ENCODE data around the gene ACAA1.
"Not testable (repeated sequence)": the region's sequence is repeated elsewhere in the genome, so short reads cannot be mapped to it uniquely, and the experiment has no call there.

The ACAA1 gene

GRCh38 chr3:38136777-38137614 lies at the start of gene ACAA1:
ACAA1 (minus strand) TSS chr3:38137127; CDS start chr3:38137035, 92 bp downstream.
- DNase-seq, result peak; percentile 95

- DNase-seq, result no peak
These were observed 40.3 kb upstream of the ACAA1 start for GRCh38 chr3:38177181-38177580.

GRCh38 chr3:38173834-38174418 lies 37.0 kb upstream of the ACAA1 start:
- DNase-seq, result no peak

- DNase-seq, result no peak
These were observed 34.7 kb upstream of the ACAA1 start for GRCh38 chr3:38171622-38172021.

- no peak for DNase-seq
These were observed 33.8 kb upstream of the ACAA1 start for GRCh38 chr3:38170722-38171121.

GRCh38 chr3:38169027-38169317 lies 32.0 kb upstream of the ACAA1 start:
- DNase-seq, result no peak

- no peak for DNase-seq
These were observed 31.5 kb upstream of the ACAA1 start for GRCh38 chr3:38168151-38169026.

GRCh38 chr3:38167591-38167990 lies 30.7 kb upstream of the ACAA1 start:
- no peak for DNase-seq

GRCh38 chr3:38165722-38166387 lies 28.9 kb upstream of the ACAA1 start:
- DNase-seq, result no peak

GRCh38 chr3:38164952-38165721 lies 28.2 kb upstream of the ACAA1 start, which contains the start of gene OXSR1:
OXSR1 (plus strand) TSS chr3:38165537; CDS start chr3:38165877, 340 bp downstream.
- DNase-seq, result peak; percentile 99

GRCh38 chr3:38164643-38164951 lies 27.7 kb upstream of the ACAA1 start:
- DNase-seq, result no peak

- DNase-seq, result no peak
These were observed 27.1 kb upstream of the ACAA1 start for GRCh38 chr3:38163841-38164642.

- no peak for DNase-seq
These were observed 26.4 kb upstream of the ACAA1 start for GRCh38 chr3:38163117-38163840.

- not testable (repeated sequence) for DNase-seq
These were observed 23.8 kb upstream of the ACAA1 start for GRCh38 chr3:38160704-38161103.

GRCh38 chr3:38158472-38158871 lies 21.5 kb upstream of the ACAA1 start:
- DNase-seq, result no peak

GRCh38 chr3:38157595-38157994 lies 20.7 kb upstream of the ACAA1 start:
- DNase-seq, result no peak

- DNase-seq, result no peak
These were observed 20.2 kb upstream of the ACAA1 start for GRCh38 chr3:38157117-38157516.

GRCh38 chr3:38155825-38156224 lies 18.9 kb upstream of the ACAA1 start:
- no peak for DNase-seq

GRCh38 chr3:38154625-38155255 lies 17.8 kb upstream of the ACAA1 start:
- no peak for DNase-seq

- no peak for DNase-seq
These were observed 17.1 kb upstream of the ACAA1 start for GRCh38 chr3:38154033-38154494.

Measured in GF-D8 (cell line).